Inflammatory macrophage (primary cell): Measurements from ENCODE around the gene RNASE3.
A peak's percentile ranks its signal among the peaks of the same experiment; 100 is the strongest.
"Not testable (repeated sequence)": the region's sequence is repeated elsewhere in the genome, so short reads cannot be mapped to it uniquely, and the experiment has no call there.

Experiments
- DNase-seq, 2 donors: peaks; one replicate each; pipeline ENCODE4 v3.0.0-alpha.2; 2020 to 2022

The RNASE3 gene

GRCh38 chr14:20919038-20919756, 28.0 kb downstream of the RNASE3 start:
- DNase-seq = peak; percentile 43 to 68

- not testable (repeated sequence) for DNase-seq
Measured at GRCh38 chr14:20923766-20924297, 32.6 kb downstream of the RNASE3 start.

- peak; percentile 26 to 39 for DNase-seq
Measured at GRCh38 chr14:20934148-20934762, 43.1 kb downstream of the RNASE3 start.

GRCh38 chr14:20935303-20935984, 44.3 kb downstream of the RNASE3 start:
- peak; percentile 57 to 68 for DNase-seq
